Measurements from ENCODE around the gene SCRN1. TPM values are rescaled to one million over a fixed set of nuclear protein-coding genes. Genes with fewer than 3 reads are reported as not detected.

SCRN1 gene
- total and polyA plus RNA-seq, 9 donors, result 23.0 to 46.1 (median 32.2) TPM

GRCh38 chr7:30012757-30013156, 23.2 kb upstream of the SCRN1 start:
- WGBS (ENCODE audit: insufficient coverage), result no CpG with 5 or more reads among the region's 3 CpGs

GRCh38 chr7:30010021-30010420, 20.4 kb upstream of the SCRN1 start:
- H3K4me3 ChIP-seq (ENCODE audit: low read length), result no peak overlapping the region
- WGBS (ENCODE audit: insufficient coverage), result 77% methylated on average over 6 of the region's 6 CpGs
- H3K27ac ChIP-seq (ENCODE audit: low read length), result no peak overlapping the region
- no peaks in the 10 kb centered on the region for H3K27me3 ChIP-seq (ENCODE audit: control insufficient read depth, insufficient read depth, low read length)
- DNase-seq, result no peak
- H3K4me1 ChIP-seq (ENCODE audit: control insufficient read depth, insufficient read depth, low read length), result no peaks in the 10 kb centered on the region
- H3K9me3 ChIP-seq (replicated peaks; ENCODE audit: control insufficient read depth, low read depth, low read length), result no peaks in the 10 kb centered on the region
- H3K36me3 ChIP-seq (ENCODE audit: control insufficient read depth, insufficient read depth, low read length), result peaks cover 6% of the 10 kb centered on the region

More at GRCh38 chr7:30012757-30013156, 23.2 kb upstream of the SCRN1 start:
- no peak overlapping the region for H3K4me3 ChIP-seq (ENCODE audit: low read length)
- DNase-seq, result no peak
- no peaks in the 10 kb centered on the region for H3K4me1 ChIP-seq (ENCODE audit: control insufficient read depth, insufficient read depth, low read length)
- no peak overlapping the region for H3K27ac ChIP-seq (ENCODE audit: low read length)
- H3K36me3 ChIP-seq (ENCODE audit: control insufficient read depth, insufficient read depth, low read length), result peaks cover 19% of the 10 kb centered on the region
- H3K27me3 ChIP-seq (ENCODE audit: control insufficient read depth, insufficient read depth, low read length), result no peaks in the 10 kb centered on the region
- H3K9me3 ChIP-seq (replicated peaks; ENCODE audit: control insufficient read depth, low read depth, low read length), result no peaks in the 10 kb centered on the region

DNA sequence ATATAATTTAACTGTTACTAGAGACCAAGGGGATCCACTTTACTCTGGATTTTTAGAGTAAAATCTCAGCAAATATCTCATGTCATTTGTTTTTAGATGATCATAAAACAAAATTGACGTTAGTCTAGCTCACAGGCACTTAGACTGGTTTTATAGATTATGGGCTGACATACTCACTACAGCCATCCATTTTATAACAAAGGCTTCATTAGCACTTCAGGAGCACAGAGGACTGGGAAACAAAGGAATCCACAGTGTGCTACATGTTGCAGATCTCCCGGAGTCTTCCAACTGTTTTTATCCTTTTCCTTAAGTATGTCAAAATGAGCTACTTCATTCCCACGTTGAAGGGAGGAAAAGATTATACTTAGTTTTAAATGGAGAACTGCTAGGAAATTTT, 15.9 kb upstream of the SCRN1 start:
- WGBS (ENCODE audit: insufficient coverage), result no CpG with 5 or more reads among the region's 3 CpGs
- Histone ChIP-seq H3K27ac (ENCODE audit: low read length) (no peak overlapping the region), H3K27me3 (ENCODE audit: control insufficient read depth, insufficient read depth, low read length) (no peaks in the 10 kb centered on the region), H3K4me3 (ENCODE audit: low read length) (no peak overlapping the region), H3K36me3 (ENCODE audit: control insufficient read depth, insufficient read depth, low read length) (no peaks in the 10 kb centered on the region), H3K4me1 (ENCODE audit: control insufficient read depth, insufficient read depth, low read length) (no peaks in the 10 kb centered on the region), H3K9me3 (replicated peaks; ENCODE audit: control insufficient read depth, low read depth, low read length) (no peaks in the 10 kb centered on the region)
- no peak for DNase-seq

GRCh38 chr7:30003098-30003497, 13.5 kb upstream of the SCRN1 start:
- H3K4me3 ChIP-seq (ENCODE audit: low read length), result no peak overlapping the region
- H3K4me1 ChIP-seq (ENCODE audit: control insufficient read depth, insufficient read depth, low read length), result no peaks in the 10 kb centered on the region
- DNase-seq, result no peak
- WGBS (ENCODE audit: insufficient coverage), result no CpG with 5 or more reads among the region's 6 CpGs
- no peaks in the 10 kb centered on the region for H3K36me3 ChIP-seq (ENCODE audit: control insufficient read depth, insufficient read depth, low read length)
- no peaks in the 10 kb centered on the region for H3K27me3 ChIP-seq (ENCODE audit: control insufficient read depth, insufficient read depth, low read length)
- no peaks in the 10 kb centered on the region for H3K9me3 ChIP-seq (replicated peaks; ENCODE audit: control insufficient read depth, low read depth, low read length)
- H3K27ac ChIP-seq (ENCODE audit: low read length), result no peak overlapping the region

GRCh38 chr7:30001998-30002397, 12.4 kb upstream of the SCRN1 start:
- Histone ChIP-seq H3K27ac (ENCODE audit: low read length) (no peak overlapping the region), H3K27me3 (ENCODE audit: control insufficient read depth, insufficient read depth, low read length) (no peaks in the 10 kb centered on the region), H3K4me1 (ENCODE audit: control insufficient read depth, insufficient read depth, low read length) (no peaks in the 10 kb centered on the region), H3K4me3 (ENCODE audit: low read length) (no peak overlapping the region), H3K9me3 (replicated peaks; ENCODE audit: control insufficient read depth, low read depth, low read length) (no peaks in the 10 kb centered on the region), H3K36me3 (ENCODE audit: control insufficient read depth, insufficient read depth, low read length) (no peaks in the 10 kb centered on the region)
- no peak for DNase-seq
- WGBS (ENCODE audit: insufficient coverage), result no CpG with 5 or more reads among the region's 2 CpGs

DNA sequence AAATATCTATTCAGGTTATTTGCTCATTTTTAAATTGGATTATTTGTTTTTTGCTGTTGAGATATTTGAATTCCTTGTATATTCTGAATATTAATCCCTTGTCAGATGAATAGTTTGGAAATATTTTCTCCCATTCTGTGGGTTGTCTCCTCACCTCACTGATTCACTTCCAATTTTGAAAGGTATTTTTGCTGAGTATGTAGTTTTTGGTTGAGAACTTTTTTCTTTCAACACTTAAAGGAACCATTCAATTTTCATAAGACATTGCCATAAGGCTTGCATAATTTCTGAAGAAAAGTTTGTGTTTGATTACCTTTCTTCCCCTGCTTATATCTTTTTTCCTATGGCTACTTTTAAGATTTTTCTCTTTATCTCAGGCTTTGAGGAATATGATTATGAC, 8.9 kb upstream of the SCRN1 start:
- no peak for DNase-seq
- Histone ChIP-seq H3K4me1 (ENCODE audit: control insufficient read depth, insufficient read depth, low read length) (no peaks in the 10 kb centered on the region), H3K36me3 (ENCODE audit: control insufficient read depth, insufficient read depth, low read length) (no peaks in the 10 kb centered on the region), H3K27me3 (ENCODE audit: control insufficient read depth, insufficient read depth, low read length) (no peaks in the 10 kb centered on the region), H3K4me3 (ENCODE audit: low read length) (no peak overlapping the region), H3K27ac (ENCODE audit: low read length) (no peak overlapping the region), H3K9me3 (replicated peaks; ENCODE audit: control insufficient read depth, low read depth, low read length) (peaks cover 8% of the 10 kb centered on the region)

- no peak for DNase-seq
- H3K9me3 ChIP-seq (replicated peaks; ENCODE audit: control insufficient read depth, low read depth, low read length), result peaks cover 15% of the 10 kb centered on the region
- H3K36me3 ChIP-seq (ENCODE audit: control insufficient read depth, insufficient read depth, low read length), result no peaks in the 10 kb centered on the region
- no peak overlapping the region for H3K27ac ChIP-seq (ENCODE audit: low read length)
- H3K4me1 ChIP-seq (ENCODE audit: control insufficient read depth, insufficient read depth, low read length), result no peaks in the 10 kb centered on the region
- no peak overlapping the region for H3K4me3 ChIP-seq (ENCODE audit: low read length)
- H3K27me3 ChIP-seq (ENCODE audit: control insufficient read depth, insufficient read depth, low read length), result no peaks in the 10 kb centered on the region
These were observed 6.7 kb upstream of the SCRN1 start for GRCh38 chr7:29996321-29996720.

DNA sequence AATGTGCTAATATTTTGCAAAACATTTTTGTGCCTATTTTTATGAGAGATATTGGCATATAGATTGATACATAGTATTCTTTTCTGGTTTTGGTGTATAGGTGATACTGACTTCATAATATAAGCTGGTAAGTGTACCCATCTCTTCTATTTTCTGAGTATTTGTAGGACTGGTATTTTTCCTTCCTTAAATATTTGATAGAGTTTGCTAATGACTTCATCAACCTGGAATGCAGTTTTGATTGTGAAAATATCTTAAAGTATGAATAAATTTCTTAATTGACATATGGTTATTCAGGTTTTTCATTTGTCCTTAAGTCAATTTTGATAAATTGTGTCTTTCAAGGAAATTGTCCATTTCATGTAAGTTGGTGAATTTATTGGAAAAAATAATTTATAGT, 6.1 kb upstream of the SCRN1 start:
- Histone ChIP-seq H3K27ac (ENCODE audit: low read length) (no peak overlapping the region), H3K27me3 (ENCODE audit: control insufficient read depth, insufficient read depth, low read length) (no peaks in the 10 kb centered on the region), H3K36me3 (ENCODE audit: control insufficient read depth, insufficient read depth, low read length) (no peaks in the 10 kb centered on the region), H3K4me1 (ENCODE audit: control insufficient read depth, insufficient read depth, low read length) (no peaks in the 10 kb centered on the region), H3K4me3 (ENCODE audit: low read length) (no peak overlapping the region), H3K9me3 (replicated peaks; ENCODE audit: control insufficient read depth, low read depth, low read length) (peaks cover 15% of the 10 kb centered on the region)
- DNase-seq, result no peak

DNA sequence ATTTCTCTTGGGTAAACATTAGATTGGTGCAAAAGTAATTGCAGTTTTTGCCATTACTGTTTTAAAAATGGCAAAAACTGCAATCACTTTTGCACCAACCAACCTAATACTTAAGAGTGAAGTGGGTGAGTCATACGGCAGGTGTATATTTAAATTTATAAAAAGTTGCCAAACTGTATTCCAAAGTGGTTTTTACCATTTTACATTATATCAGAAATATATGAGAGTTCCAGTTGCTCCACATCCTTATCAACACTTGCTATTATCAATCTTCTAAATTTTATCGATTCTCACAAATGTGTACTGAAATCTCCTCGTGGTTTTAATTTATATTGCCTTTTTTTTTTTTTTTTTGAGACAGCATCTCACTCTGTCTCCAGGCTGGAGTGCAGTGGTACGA, 3.5 kb upstream of the SCRN1 start:
- WGBS (ENCODE audit: insufficient coverage), result 86% methylated on average over 2 of the region's 4 CpGs
- H3K27me3 ChIP-seq (ENCODE audit: control insufficient read depth, insufficient read depth, low read length), result no peaks in the 10 kb centered on the region

DNA sequence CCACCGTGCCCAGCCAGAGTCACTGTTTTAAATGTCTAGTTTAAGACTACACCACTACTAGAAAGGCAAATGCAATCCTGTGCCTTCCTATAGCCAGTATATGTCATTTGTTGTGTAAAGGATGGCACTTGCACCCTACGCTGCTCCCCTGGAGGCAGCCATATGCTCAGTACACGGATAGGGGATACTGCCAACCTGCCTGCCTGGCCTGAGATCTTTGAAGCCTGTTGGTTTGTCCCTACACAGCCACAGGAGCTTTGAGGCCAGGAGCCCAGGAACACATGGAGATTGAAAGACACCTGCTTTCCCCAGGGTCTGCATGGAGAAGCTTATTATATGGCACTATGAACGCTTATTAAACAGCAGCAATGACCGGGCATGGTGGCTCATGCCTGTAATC, 2.3 kb upstream of the SCRN1 start:
- Histone ChIP-seq H3K4me3 (ENCODE audit: low read length) (no peak overlapping the region), H3K36me3 (ENCODE audit: control insufficient read depth, insufficient read depth, low read length) (no peaks in the 10 kb centered on the region), H3K9me3 (replicated peaks; ENCODE audit: control insufficient read depth, low read depth, low read length) (peaks cover 15% of the 10 kb centered on the region), H3K4me1 (ENCODE audit: control insufficient read depth, insufficient read depth, low read length) (peaks cover 14% of the 10 kb centered on the region), H3K27me3 (ENCODE audit: control insufficient read depth, insufficient read depth, low read length) (no peaks in the 10 kb centered on the region), H3K27ac (ENCODE audit: low read length) (no peak overlapping the region)
- no peak for DNase-seq
- WGBS (ENCODE audit: insufficient coverage), result 82% methylated on average over 4 of the region's 5 CpGs

More for the DNA sequence above, 3.5 kb upstream of the SCRN1 start:
- no peak for DNase-seq
- peaks cover 15% of the 10 kb centered on the region for H3K9me3 ChIP-seq (replicated peaks; ENCODE audit: control insufficient read depth, low read depth, low read length)
- no peak overlapping the region for H3K4me3 ChIP-seq (ENCODE audit: low read length)
- H3K27ac ChIP-seq (ENCODE audit: low read length), result no peak overlapping the region
- no peaks in the 10 kb centered on the region for H3K36me3 ChIP-seq (ENCODE audit: control insufficient read depth, insufficient read depth, low read length)
- H3K4me1 ChIP-seq (ENCODE audit: control insufficient read depth, insufficient read depth, low read length), result peaks cover 8% of the 10 kb centered on the region

- H3K4me3 ChIP-seq (ENCODE audit: low read length), result no peak overlapping the region
- no peak for DNase-seq
- 71% methylated on average over 3 of the region's 4 CpGs for WGBS (ENCODE audit: insufficient coverage)
- H3K27me3 ChIP-seq (ENCODE audit: control insufficient read depth, insufficient read depth, low read length), result no peaks in the 10 kb centered on the region
- no peaks in the 10 kb centered on the region for H3K36me3 ChIP-seq (ENCODE audit: control insufficient read depth, insufficient read depth, low read length)
- no peak overlapping the region for H3K27ac ChIP-seq (ENCODE audit: low read length)
- H3K9me3 ChIP-seq (replicated peaks; ENCODE audit: control insufficient read depth, low read depth, low read length), result peaks cover 9% of the 10 kb centered on the region
- H3K4me1 ChIP-seq (ENCODE audit: control insufficient read depth, insufficient read depth, low read length), result peaks cover 14% of the 10 kb centered on the region
These were observed 1.3 kb upstream of the SCRN1 start for GRCh38 chr7:29990931-29991330.
